GM20000 (cell line): Measurements from ENCODE around the gene SPATA24.

Source experiments
- DNase-seq: peaks from one replicate; pipeline ENCODE4 v3.0.0; 2012; ENCODE audit warnings: low spot score
- CTCF ChIP-seq: IDR thresholded peaks from 2 replicates; pipeline ENCODE4 v1.5.1; 2012; ENCODE audit warnings: mild to moderate bottlenecking, control low read depth; ENCODE audit errors: extremely low read depth, missing control alignments

Gene SPATA24

DNA sequence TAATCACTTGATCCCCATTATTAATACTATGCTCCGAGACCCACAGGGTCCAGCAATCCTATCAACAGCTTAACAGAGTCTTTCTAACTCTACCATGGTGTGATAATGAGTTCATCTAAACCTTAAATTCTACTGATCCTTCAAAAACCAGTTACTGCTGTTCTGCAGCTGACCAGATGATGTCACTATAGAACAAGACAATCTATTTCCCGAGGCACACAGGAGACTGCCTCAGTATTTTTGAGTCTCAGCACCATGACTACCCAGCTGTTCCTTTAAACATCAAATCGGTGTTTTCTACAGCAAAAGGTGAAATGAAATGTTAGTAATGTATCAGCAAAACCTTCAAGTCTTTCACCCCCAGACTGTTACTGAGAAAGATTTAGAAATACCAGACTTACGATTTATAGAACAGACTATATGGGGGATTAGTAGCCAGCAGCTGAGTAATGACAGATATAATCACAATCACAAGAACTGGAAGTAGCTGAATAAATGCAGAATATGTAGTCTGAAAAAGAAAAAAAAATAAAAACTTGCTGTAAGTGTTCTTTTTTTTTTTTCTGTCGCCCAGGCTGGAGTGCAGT is 18.5 kb upstream of the SPATA24 start:
- peak; percentile 70 for TF ChIP-seq CTCF
- peak; percentile 77 for DNase-seq

DNA sequence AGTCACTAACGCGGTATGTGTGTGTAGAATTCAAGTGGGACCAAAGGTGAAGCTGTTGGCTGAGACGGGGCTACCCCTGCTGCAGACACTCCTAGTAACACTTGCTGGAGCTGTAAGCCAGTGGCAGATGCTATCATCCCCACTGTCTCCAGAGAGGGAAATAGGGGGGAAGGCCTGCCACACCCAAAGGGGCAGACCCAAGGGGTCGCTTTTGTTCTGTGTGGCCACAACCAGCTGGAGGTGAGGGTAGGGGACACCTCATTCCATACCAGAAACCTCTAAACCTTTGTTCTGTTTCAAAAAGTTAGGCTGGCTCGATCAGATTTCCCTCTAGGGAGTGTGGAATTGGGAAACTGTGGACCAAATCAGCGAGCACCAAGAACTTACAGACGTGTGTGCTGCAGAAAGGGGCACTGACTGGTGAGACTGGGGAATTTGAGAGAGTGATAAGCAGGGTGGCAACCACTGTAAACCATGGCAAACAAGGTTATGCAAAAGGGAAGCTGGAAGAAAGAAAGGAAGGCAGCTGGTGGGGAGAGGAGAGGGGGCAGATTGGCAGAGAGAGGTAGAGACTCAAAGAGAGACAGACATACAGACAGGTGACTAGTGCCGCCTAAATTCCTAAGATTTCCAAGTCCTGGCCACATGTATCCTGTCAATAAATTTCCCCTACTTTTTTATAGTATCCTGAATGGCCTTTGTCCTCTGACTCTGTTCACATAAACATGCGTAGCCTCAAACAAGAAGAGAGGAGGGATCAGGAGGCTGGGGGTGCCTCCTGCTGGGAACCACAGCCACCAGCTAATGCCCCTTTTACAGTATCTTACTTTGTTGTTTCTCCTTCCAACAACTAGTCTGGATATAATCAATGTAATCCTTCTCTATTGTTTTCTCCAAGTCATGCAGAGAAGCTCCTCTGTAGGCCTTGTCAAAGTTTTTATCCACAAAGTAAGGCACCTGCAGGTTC is 15.6 kb upstream of the SPATA24 start:
- TF ChIP-seq CTCF: no peak
- DNase-seq: no peak

DNA sequence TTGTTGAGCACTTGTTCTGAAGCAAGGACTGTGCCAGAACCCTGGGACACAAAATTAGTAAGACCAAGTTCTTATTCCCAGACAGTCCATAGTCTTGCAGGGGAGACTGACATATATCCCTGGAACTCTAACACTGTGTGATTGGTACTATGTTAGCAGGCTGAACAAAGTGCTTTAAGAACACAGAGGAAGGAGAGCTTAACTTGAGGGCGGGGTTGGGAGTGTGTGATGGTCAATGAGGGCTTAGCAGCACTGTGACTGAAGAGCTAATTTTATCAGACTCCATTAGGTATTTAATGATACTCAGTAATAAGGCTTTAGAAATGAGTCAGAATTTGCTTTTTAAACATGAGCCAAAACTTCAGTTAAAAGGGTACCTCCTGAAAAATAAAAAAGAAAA is 14.9 kb upstream of the SPATA24 start:
- no peak for DNase-seq
- TF ChIP-seq CTCF: no peak

GRCh38 chr5:139417214-139417613 is 13.3 kb upstream of the SPATA24 start:
- no peak for DNase-seq
- no peak for TF ChIP-seq CTCF

GRCh38 chr5:139416651-139417050 is 12.8 kb upstream of the SPATA24 start:
- TF ChIP-seq CTCF: no peak
- DNase-seq: no peak

DNA sequence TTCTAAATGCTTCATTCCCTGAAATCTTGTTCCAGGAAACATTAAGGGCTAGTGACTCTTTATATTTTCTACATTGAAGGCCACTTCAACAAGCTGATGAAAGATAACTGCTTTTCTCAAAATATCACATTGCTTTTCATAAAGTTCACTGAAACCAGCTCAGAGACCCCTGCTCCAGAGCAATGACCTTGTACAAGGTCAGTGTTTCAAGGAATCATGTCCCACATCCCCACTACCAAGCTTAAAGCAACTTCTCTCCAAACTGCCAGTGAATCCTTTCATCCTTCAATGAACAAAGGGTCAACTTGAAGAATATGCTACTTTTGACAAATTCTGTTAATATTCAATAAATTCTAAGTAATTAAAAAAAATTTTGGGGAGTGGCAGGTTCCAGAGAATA is 12.0 kb upstream of the SPATA24 start:
- no peak for TF ChIP-seq CTCF
- no peak for DNase-seq

- DNase-seq: no peak
Observed at GRCh38 chr5:139415221-139415861, 11.5 kb upstream of the SPATA24 start.

More at GRCh38 chr5:139415221-139415861, 11.5 kb upstream of the SPATA24 start:
- TF ChIP-seq CTCF: no peak
